Ovary (tissue), 3 donors: ENCODE data around the gene RORB.

Source experiments
- EP300 ChIP-seq: sonication (generic); formaldehyde crosslinking; IDR thresholded peaks from one replicate; pipeline ENCODE4 v1.6.1; 2017; ENCODE audit warnings: antibody characterized with exemption
- POLR2A ChIP-seq: fragments of 450-650 bp; IDR thresholded peaks from one replicate; pipeline ENCODE4 v1.6.1; 2017; ENCODE audit warnings: antibody characterized with exemption, mild to moderate bottlenecking, moderate library complexity
- TF ChIP-seq, protein P1 (sequence below), 3 donors: fragments of 450-650 bp in 2 of 3; fragments of 200-600 bp in 1 of 3; IDR thresholded peaks; one replicate each; pipeline versions ENCODE4 v1.5.1 to v1.8.0; 2016 to 2022; ENCODE audit warnings: antibody characterized with exemption in 3 of 3, mild to moderate bottlenecking in 1 of 3
- donor health status: DM: no; HTN: no; CAD: no.

DNA sequence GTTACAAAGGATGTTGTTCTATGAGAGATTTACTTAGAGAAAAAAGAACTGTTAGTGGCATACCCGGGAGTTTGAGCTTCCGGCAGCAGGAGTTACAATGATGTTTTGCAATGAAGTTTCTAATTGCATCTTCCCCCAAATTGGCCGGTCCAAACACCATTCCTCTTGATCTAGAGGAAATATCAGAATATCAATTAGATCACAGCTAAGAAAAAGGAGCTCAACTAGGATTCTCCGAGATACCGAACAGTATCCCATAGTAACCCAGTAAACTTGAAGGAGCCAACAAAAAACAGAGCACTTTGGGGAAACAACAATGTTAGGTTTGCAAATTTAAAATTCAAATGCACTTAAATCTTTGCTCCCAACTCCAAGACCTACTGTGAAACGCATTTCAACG, 231.0 kb downstream of the RORB start:
- TF ChIP-seq POLR2A (no peak), EP300 (no peak)
- TF ChIP-seq, protein P1, sequence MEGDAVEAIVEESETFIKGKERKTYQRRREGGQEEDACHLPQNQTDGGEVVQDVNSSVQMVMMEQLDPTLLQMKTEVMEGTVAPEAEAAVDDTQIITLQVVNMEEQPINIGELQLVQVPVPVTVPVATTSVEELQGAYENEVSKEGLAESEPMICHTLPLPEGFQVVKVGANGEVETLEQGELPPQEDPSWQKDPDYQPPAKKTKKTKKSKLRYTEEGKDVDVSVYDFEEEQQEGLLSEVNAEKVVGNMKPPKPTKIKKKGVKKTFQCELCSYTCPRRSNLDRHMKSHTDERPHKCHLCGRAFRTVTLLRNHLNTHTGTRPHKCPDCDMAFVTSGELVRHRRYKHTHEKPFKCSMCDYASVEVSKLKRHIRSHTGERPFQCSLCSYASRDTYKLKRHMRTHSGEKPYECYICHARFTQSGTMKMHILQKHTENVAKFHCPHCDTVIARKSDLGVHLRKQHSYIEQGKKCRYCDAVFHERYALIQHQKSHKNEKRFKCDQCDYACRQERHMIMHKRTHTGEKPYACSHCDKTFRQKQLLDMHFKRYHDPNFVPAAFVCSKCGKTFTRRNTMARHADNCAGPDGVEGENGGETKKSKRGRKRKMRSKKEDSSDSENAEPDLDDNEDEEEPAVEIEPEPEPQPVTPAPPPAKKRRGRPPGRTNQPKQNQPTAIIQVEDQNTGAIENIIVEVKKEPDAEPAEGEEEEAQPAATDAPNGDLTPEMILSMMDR (IDR thresholded peaks at IDR 0.05): no peak
